ENCODE data around the gene ZNF14.

The ZNF14 gene

GRCh38 chr19:19747357-19748220 is 14.7 kb upstream of the ZNF14 start:
- TF ChIP-seq POLR2AphosphoS5 (IDR thresholded peaks at IDR 0.05; ENCODE audit: low read depth) (no peak), GABPA (IDR thresholded peaks at IDR 0.05; ENCODE audit: low read depth) (no peak), REST (IDR thresholded peaks at IDR 0.05; ENCODE audit: insufficient replicate concordance, low read depth) (no peak), CTCF (IDR thresholded peaks at IDR 0.05; ENCODE audit: insufficient read depth, low read length) (no peak), SPI1 (IDR thresholded peaks at IDR 0.05; ENCODE audit: borderline replicate concordance, low read depth) (no peak)
- no peak overlapping the region for H3K4me3 ChIP-seq (replicated peaks; ENCODE audit: insufficient read depth, low read length)
- DNase-seq (ENCODE audit: low read depth in 1 of 2, low spot score in 1 of 2), result no peak
- no peak overlapping the region for H3K27ac ChIP-seq (replicated peaks)
- H3K27me3 ChIP-seq (ENCODE audit: insufficient read depth, poor library complexity, severe bottlenecking), result no peaks in the 10 kb centered on the region

GRCh38 chr19:19746286-19747213 is 13.6 kb upstream of the ZNF14 start:
- DNase-seq (ENCODE audit: low read depth in 1 of 2, low spot score in 1 of 2), result no peak
- no peak for TF ChIP-seq CTCF (IDR thresholded peaks at IDR 0.05; ENCODE audit: insufficient read depth, low read length)
- no peak for TF ChIP-seq GABPA (IDR thresholded peaks at IDR 0.05; ENCODE audit: low read depth)
- TF ChIP-seq SPI1 (IDR thresholded peaks at IDR 0.05; ENCODE audit: borderline replicate concordance, low read depth), result no peak
- TF ChIP-seq POLR2AphosphoS5 (IDR thresholded peaks at IDR 0.05; ENCODE audit: low read depth), result no peak
- TF ChIP-seq REST (IDR thresholded peaks at IDR 0.05; ENCODE audit: insufficient replicate concordance, low read depth), result no peak
- no peak overlapping the region for H3K4me3 ChIP-seq (replicated peaks; ENCODE audit: insufficient read depth, low read length)

GRCh38 chr19:19745496-19746285 is 12.8 kb upstream of the ZNF14 start:
- H3K4me3 ChIP-seq (replicated peaks; ENCODE audit: insufficient read depth, low read length), result no peak overlapping the region
- DNase-seq (ENCODE audit: low read depth in 1 of 2, low spot score in 1 of 2), result no peak
- H3K27ac ChIP-seq (replicated peaks), result no peak overlapping the region
- H3K27me3 ChIP-seq (ENCODE audit: insufficient read depth, poor library complexity, severe bottlenecking), result no peaks in the 10 kb centered on the region
- TF ChIP-seq REST (IDR thresholded peaks at IDR 0.05; ENCODE audit: insufficient replicate concordance, low read depth), result no peak
- no peak for TF ChIP-seq POLR2AphosphoS5 (IDR thresholded peaks at IDR 0.05; ENCODE audit: low read depth)
- TF ChIP-seq GABPA (IDR thresholded peaks at IDR 0.05; ENCODE audit: low read depth), result no peak
- TF ChIP-seq CTCF (IDR thresholded peaks at IDR 0.05; ENCODE audit: insufficient read depth, low read length), result no peak
- no peak for TF ChIP-seq SPI1 (IDR thresholded peaks at IDR 0.05; ENCODE audit: borderline replicate concordance, low read depth)

More at GRCh38 chr19:19746286-19747213, 13.6 kb upstream of the ZNF14 start:
- Histone ChIP-seq H3K27me3 (ENCODE audit: insufficient read depth, poor library complexity, severe bottlenecking) (no peaks in the 10 kb centered on the region), H3K27ac (replicated peaks) (no peak overlapping the region)

All from HL-60 (cell line).